ENCODE measurements around the gene SIK2.

The SIK2 gene

DNA sequence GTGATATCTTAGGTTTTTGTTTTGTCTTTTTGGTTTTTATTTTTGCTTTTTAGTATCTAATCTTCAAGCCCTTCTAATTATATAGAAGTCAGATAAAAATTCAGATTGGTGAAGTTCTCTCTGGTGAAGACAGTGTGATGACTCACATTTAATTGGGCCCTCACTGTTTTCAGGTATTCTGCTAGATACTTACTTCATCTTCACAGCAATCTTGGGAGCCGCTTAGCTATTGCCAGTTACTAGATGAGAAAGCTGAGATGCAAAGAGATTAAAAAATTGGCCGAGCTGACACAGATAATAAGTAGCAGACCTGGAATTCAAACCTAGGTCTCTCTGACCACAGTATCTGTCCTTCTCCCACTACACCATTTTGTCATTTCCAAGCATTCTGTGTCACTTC, 88.9 kb downstream of the SIK2 start:
- Histone ChIP-seq H3K4me3 (no peak overlapping the region), H3K4me1 (no peaks in the 10 kb centered on the region), H3K27me3 (ENCODE audit: low read depth) (no peaks in the 10 kb centered on the region), H3K36me3 (replicated peaks) (no peaks in the 10 kb centered on the region), H3K9me3 (no peaks in the 10 kb centered on the region)
- DNase-seq (ENCODE audit: low spot score in 2 of 2) = no peak
- in situ Hi-C loops (cut with MboI; ENCODE audit: low sequenced_read_pairs) = no loop called here

DNA sequence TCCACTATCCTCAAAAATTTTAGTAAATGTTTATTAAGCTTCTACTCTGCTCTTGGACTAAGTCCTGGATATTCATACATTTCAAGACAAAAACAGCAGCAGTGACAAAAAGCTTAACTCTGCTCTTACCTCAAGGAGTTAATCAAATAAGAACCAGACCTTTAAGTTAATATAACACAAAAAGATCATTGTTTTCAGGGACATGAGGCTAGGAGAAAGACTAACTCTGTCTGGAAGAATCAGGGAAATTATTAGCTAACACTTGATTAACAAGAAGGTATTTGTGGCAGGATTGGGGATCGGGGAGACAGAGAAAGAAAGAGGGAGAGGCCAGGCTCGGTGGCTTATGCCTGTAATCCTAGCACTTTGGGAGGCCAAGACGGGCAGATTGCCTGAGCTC, 89.5 kb downstream of the SIK2 start:
- no peaks in the 10 kb centered on the region for H3K9me3 ChIP-seq
- H3K36me3 ChIP-seq (replicated peaks) = no peaks in the 10 kb centered on the region
- DNase-seq (ENCODE audit: low spot score in 2 of 2) = no peak
- no peak overlapping the region for H3K4me3 ChIP-seq
- no peaks in the 10 kb centered on the region for H3K4me1 ChIP-seq
- in situ Hi-C loops (cut with MboI; ENCODE audit: low sequenced_read_pairs) = no loop called here
- H3K27me3 ChIP-seq (ENCODE audit: low read depth) = no peaks in the 10 kb centered on the region

DNA sequence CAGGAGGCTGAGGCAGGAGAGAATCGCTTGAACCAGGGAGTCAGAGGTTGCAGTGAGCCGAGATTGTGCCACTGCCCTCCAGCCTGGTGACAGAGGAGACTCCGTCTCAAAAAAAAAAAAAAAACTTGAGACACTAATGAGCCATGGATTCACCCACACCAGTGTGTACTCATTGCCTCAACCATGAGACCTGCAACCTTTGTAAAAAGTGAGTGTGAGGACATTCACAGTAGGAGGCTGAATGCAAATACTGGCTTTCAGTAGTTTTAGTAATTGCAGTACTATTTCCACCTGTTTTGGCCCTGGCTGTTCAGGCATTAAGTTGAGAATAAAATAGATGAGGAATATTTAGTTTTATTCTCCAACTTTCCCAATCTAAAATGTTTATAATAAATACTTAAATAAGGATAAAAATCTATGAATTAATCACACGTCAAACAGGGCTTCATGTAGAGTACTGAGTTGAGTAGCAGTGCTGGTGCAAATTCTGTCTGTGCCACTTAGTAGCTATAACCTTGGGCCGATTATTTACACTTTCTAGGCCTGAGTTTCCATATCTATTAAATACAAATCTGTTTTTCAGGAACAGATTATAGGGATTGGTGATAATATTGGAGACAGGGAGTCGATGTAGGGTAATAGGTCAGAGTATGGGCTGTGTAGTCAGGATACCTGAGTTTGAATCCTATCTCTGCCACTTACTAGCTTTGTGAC, 91.1 kb downstream of the SIK2 start:
- Histone ChIP-seq H3K4me1 (no peaks in the 10 kb centered on the region), H3K4me3 (no peak overlapping the region), H3K27me3 (ENCODE audit: low read depth) (no peaks in the 10 kb centered on the region), H3K9me3 (no peaks in the 10 kb centered on the region), H3K36me3 (replicated peaks) (no peaks in the 10 kb centered on the region; the same call in 1 of the 2 replicates)
- in situ Hi-C loops (cut with MboI; ENCODE audit: low sequenced_read_pairs) = no loop called here
- DNase-seq (ENCODE audit: low spot score in 2 of 2) = no peak

GRCh38 chr11:111694851-111695250, 92.6 kb downstream of the SIK2 start:
- Histone ChIP-seq H3K4me1 (no peaks in the 10 kb centered on the region), H3K27me3 (ENCODE audit: low read depth) (no peaks in the 10 kb centered on the region), H3K36me3 (replicated peaks) (no peaks in the 10 kb centered on the region; the same call in 1 of the 2 replicates), H3K4me3 (no peak overlapping the region), H3K9me3 (no peaks in the 10 kb centered on the region)
- in situ Hi-C loops (cut with MboI; ENCODE audit: low sequenced_read_pairs) = no loop called here
- no peak for DNase-seq (ENCODE audit: low spot score in 2 of 2)

GRCh38 chr11:111696556-111696955, 94.3 kb downstream of the SIK2 start:
- no peak for DNase-seq (ENCODE audit: low spot score in 2 of 2)
- no peaks in the 10 kb centered on the region for H3K9me3 ChIP-seq
- in situ Hi-C loops (cut with MboI; ENCODE audit: low sequenced_read_pairs) = no loop called here

DNA sequence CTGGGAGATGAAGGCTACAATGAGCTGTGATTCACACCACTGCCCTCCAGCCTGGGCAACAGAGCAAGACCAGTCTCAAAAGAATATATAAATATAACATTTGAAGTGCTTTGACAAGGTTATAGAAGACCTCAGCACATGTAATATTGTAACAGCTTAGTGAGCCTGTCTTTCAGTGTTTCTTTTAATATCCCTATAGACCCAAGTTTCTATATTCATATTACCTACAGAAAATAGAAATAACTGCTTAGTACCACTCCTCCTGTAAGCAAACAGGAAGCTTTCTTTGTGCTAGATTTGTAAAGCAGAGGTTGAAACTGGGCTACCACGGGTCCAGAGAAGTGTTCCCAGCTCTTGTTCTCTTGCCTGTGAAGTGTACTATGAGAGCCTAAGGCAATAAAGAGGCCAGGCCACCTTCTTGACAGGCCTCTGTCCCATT, 95.7 kb downstream of the SIK2 start:
- Histone ChIP-seq H3K9me3 (no peaks in the 10 kb centered on the region), H3K4me3 (no peak overlapping the region), H3K27me3 (ENCODE audit: low read depth) (no peaks in the 10 kb centered on the region), H3K4me1 (no peaks in the 10 kb centered on the region), H3K36me3 (replicated peaks) (no peaks in the 10 kb centered on the region; the same call in 1 of the 2 replicates)
- in situ Hi-C loops (cut with MboI; ENCODE audit: low sequenced_read_pairs) = no loop called here
- no peak for DNase-seq (ENCODE audit: low spot score in 2 of 2)

More at GRCh38 chr11:111696556-111696955, 94.3 kb downstream of the SIK2 start:
- Histone ChIP-seq H3K4me3 (no peak overlapping the region), H3K27me3 (ENCODE audit: low read depth) (no peaks in the 10 kb centered on the region), H3K36me3 (replicated peaks) (no peaks in the 10 kb centered on the region; the same call in 1 of the 2 replicates), H3K4me1 (no peaks in the 10 kb centered on the region)

DNA sequence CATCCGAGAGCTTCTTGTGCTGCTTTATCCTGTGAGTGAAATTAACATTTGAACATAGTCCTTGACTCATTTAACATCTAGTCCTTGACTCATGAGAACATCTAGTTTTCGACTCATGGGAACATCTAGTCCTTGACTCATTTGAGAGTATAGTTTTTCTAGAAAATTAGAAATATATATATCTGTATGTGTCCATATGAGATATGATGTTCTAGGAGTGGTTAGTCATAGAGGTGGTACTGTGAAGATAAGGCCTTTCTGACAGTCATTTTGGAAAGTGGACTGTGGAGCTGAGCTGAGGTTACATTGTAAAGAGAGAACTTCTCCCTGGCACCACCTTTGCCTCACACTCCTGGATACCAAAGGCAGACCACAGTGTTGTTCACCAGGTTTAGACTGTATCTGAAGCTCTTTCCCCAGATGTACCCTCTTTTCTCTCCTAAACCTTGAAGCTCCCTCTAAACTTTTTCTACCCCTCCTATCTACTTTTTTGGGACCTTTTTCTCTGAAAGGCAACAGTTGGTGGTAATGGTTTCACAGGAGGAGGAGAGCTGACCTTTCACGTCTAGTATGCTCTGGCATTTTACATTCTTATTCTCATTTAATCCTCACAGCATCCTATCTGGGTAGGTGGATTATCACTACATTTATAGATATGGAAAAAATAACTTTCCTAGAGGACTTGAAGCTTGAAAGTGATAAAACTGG, 96.8 kb downstream of the SIK2 start:
- no peak for DNase-seq (ENCODE audit: low spot score in 2 of 2)
- Histone ChIP-seq H3K27me3 (ENCODE audit: low read depth) (no peaks in the 10 kb centered on the region), H3K9me3 (no peaks in the 10 kb centered on the region), H3K36me3 (replicated peaks) (peaks cover 2% of the 10 kb centered on the region; the same call in 1 of the 2 replicates), H3K4me1 (no peaks in the 10 kb centered on the region), H3K4me3 (no peak overlapping the region)
- in situ Hi-C loops (cut with MboI; ENCODE audit: low sequenced_read_pairs) = no loop called here

DNA sequence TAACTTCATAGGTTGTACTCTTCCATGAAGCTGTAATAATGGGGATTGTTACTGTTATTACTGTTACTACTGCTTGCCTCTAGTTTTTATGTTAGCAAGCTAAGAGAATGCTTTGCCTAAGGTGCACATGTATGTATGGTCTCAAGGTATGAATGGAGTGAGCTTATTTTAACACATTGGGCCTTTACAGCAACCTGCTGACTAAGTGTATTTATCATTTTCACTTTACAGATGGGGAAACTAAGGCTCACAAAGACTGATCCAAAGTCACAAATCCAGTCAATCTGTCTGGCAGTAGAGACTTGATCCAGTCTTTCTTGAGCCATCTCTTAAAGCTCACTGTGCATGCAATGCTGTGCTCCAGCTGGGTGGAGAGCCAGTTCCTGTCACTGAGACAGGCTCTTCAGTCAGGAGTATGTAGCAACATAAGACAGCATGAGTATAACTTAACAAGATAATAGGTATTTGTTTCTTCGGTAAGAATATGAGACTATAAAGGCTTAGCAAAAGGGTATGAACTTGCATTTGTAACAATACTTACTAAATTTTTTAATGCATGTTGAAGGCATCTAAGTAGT, 97.4 kb downstream of the SIK2 start:
- Histone ChIP-seq H3K4me1 (no peaks in the 10 kb centered on the region), H3K9me3 (no peaks in the 10 kb centered on the region), H3K4me3 (no peak overlapping the region), H3K27me3 (ENCODE audit: low read depth) (no peaks in the 10 kb centered on the region), H3K36me3 (replicated peaks) (peaks cover 2% of the 10 kb centered on the region; the same call in 1 of the 2 replicates)
- in situ Hi-C loops (cut with MboI; ENCODE audit: low sequenced_read_pairs) = no loop called here
- no peak for DNase-seq (ENCODE audit: low spot score in 2 of 2)

DNA sequence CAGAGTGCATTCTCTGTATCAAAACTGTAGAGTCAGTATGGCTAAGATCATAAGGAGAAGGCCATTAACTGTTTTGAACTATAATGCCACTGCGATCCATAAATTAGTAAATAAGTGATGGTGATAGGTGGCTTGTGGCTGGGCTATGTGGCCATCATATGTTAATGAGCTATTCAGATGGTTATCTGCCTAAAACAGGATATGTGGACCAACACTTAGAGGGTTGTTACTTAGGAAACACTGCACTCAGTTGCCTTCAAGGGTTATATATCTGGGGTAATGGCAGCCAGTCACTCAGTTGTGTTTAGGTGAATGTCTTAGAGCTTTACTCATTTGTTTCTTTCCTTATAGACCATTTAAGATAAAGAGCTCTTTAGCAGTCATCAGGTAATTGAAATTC, 97.9 kb downstream of the SIK2 start:
- Histone ChIP-seq H3K36me3 (replicated peaks) (peaks cover 5% of the 10 kb centered on the region; the same call in 1 of the 2 replicates), H3K4me3 (no peak overlapping the region), H3K9me3 (no peaks in the 10 kb centered on the region), H3K27me3 (ENCODE audit: low read depth) (no peaks in the 10 kb centered on the region), H3K4me1 (no peaks in the 10 kb centered on the region)
- no peak for DNase-seq (ENCODE audit: low spot score in 2 of 2)
- in situ Hi-C loops (cut with MboI; ENCODE audit: low sequenced_read_pairs) = no loop called here

DNA sequence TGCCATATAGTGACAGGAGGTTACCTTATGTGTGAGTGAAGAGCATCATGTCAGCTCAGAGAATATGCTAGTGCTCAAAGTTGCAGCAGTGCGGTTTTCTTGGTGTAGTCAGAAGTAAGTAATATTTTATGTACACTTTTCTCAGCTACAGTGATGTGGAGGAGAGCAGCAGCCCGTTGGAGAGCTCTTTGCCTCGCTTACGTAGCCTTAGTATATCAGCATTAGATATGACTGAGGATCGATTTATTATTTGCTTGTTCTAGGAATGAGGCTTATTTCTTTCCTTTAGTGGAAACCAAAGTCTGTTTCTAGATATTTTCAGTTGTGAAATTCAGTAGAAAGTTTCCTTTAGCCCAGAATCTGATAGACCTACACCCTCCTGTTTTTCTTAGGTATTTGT, 100.4 kb downstream of the SIK2 start:
- Histone ChIP-seq H3K27me3 (ENCODE audit: low read depth) (no peaks in the 10 kb centered on the region), H3K4me3 (no peak overlapping the region), H3K9me3 (no peaks in the 10 kb centered on the region), H3K4me1 (peaks cover 6% of the 10 kb centered on the region), H3K36me3 (replicated peaks) (peaks cover 8% of the 10 kb centered on the region; the same call in 1 of the 2 replicates)
- no peak for DNase-seq (ENCODE audit: low spot score in 2 of 2)
- in situ Hi-C loops (cut with MboI; ENCODE audit: low sequenced_read_pairs) = no loop called here

GRCh38 chr11:111703576-111703975, 101.3 kb downstream of the SIK2 start:
- no peak for DNase-seq (ENCODE audit: low spot score in 2 of 2)
- Histone ChIP-seq H3K27me3 (ENCODE audit: low read depth) (no peaks in the 10 kb centered on the region), H3K4me3 (no peak overlapping the region), H3K4me1 (peaks cover 6% of the 10 kb centered on the region), H3K9me3 (no peaks in the 10 kb centered on the region), H3K36me3 (replicated peaks) (peaks cover 8% of the 10 kb centered on the region; the same call in 1 of the 2 replicates)
- in situ Hi-C loops (cut with MboI; ENCODE audit: low sequenced_read_pairs) = no loop called here

DNA sequence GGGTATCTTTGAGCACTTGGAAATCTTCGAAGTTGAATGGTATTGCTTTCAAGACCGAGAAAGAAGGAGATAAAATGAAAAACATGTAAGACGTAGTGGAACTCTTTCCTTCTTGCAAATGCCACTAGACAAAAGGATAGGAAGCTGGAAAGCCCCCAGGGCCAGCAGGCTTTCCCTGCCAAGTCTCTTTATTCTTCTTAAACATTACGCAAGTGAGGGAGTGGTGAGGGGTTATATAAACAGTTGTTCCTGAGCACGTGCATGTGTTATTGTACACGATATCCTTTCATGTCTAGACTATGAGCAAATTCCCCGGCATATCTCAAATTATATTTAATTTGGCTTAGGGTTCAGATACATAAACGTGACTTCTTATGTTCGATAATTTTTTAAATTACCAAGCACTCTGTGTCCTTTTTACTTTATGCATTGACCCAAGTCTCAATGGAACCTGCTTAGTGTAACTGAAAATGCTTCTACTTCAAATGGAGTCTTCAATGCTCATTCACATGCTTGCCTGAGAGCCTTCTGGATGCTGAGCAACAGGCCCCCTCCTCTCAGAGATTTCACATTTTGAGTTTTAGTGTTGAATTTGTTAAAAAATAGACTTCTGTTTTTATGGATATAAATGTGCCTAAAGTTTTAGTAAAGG, 104.9 kb downstream of the SIK2 start:
- H3K4me3 ChIP-seq = no peak overlapping the region
- peaks cover 8% of the 10 kb centered on the region; the same call in 1 of the 2 replicates for H3K36me3 ChIP-seq (replicated peaks)
- DNase-seq (ENCODE audit: low spot score in 2 of 2) = peak; percentile 71 to 89
- in situ Hi-C loops (cut with MboI; ENCODE audit: low sequenced_read_pairs) = no loop called here
- peaks cover 6% of the 10 kb centered on the region for H3K4me1 ChIP-seq
- H3K9me3 ChIP-seq = no peaks in the 10 kb centered on the region
- H3K27me3 ChIP-seq (ENCODE audit: low read depth) = no peaks in the 10 kb centered on the region

GRCh38 chr11:111707691-111708067, 105.4 kb downstream of the SIK2 start:
- in situ Hi-C loops (cut with MboI; ENCODE audit: low sequenced_read_pairs) = no loop called here
- H3K27me3 ChIP-seq (ENCODE audit: low read depth) = no peaks in the 10 kb centered on the region
- peaks cover 9% of the 10 kb centered on the region for H3K36me3 ChIP-seq (replicated peaks)

More at GRCh38 chr11:111707691-111708067, 105.4 kb downstream of the SIK2 start:
- no peaks in the 10 kb centered on the region for H3K9me3 ChIP-seq
- H3K4me1 ChIP-seq = peaks cover 6% of the 10 kb centered on the region
- no peak for DNase-seq (ENCODE audit: low spot score in 2 of 2)
- H3K4me3 ChIP-seq = no peak overlapping the region

All from HAP-1 (cell line).